Measurements from ENCODE around the gene MTG2.
"Not testable (repeated sequence)": the region's sequence is repeated elsewhere in the genome, so short reads cannot be mapped to it uniquely, and the experiment has no call there.

Gene MTG2

GRCh38 chr20:62146019-62146755 lies 36.6 kb upstream of the MTG2 start:
- no peak for DNase-seq (ENCODE audit: low spot score)

- no peak for DNase-seq (ENCODE audit: low spot score)
These were observed 35.7 kb upstream of the MTG2 start for GRCh38 chr20:62147125-62147524.

GRCh38 chr20:62147528-62147927 lies 35.3 kb upstream of the MTG2 start:
- DNase-seq (ENCODE audit: low spot score): no peak

- DNase-seq (ENCODE audit: low spot score): not testable (repeated sequence)
These were observed 34.4 kb upstream of the MTG2 start for GRCh38 chr20:62148383-62148782.

- no peak for DNase-seq (ENCODE audit: low spot score)
These were observed 33.9 kb upstream of the MTG2 start for GRCh38 chr20:62148908-62149314.

GRCh38 chr20:62149532-62150309 lies 33.1 kb upstream of the MTG2 start:
- DNase-seq (ENCODE audit: low spot score): peak; percentile 48

GRCh38 chr20:62150310-62150575 lies 32.6 kb upstream of the MTG2 start:
- DNase-seq (ENCODE audit: low spot score): no peak

- DNase-seq (ENCODE audit: low spot score): no peak
These were observed 31.6 kb upstream of the MTG2 start for GRCh38 chr20:62151225-62151624.

GRCh38 chr20:62151835-62152364 lies 30.9 kb upstream of the MTG2 start:
- no peak for DNase-seq (ENCODE audit: low spot score)

GRCh38 chr20:62155428-62156253 lies 27.2 kb upstream of the MTG2 start:
- no peak for DNase-seq (ENCODE audit: low spot score)

- no peak for DNase-seq (ENCODE audit: low spot score)
These were observed 26.6 kb upstream of the MTG2 start for GRCh38 chr20:62156254-62156556.

GRCh38 chr20:62156592-62157386 lies 26.0 kb upstream of the MTG2 start:
- peak; percentile 26 for DNase-seq (ENCODE audit: low spot score)

- DNase-seq (ENCODE audit: low spot score): no peak
These were observed 25.3 kb upstream of the MTG2 start for GRCh38 chr20:62157387-62158087.

GRCh38 chr20:62158088-62158400 lies 24.8 kb upstream of the MTG2 start:
- no peak for DNase-seq (ENCODE audit: low spot score)

- no peak for DNase-seq (ENCODE audit: low spot score)
These were observed 24.3 kb upstream of the MTG2 start for GRCh38 chr20:62158541-62158940.

- no peak for DNase-seq (ENCODE audit: low spot score)
These were observed 23.8 kb upstream of the MTG2 start for GRCh38 chr20:62159052-62159451.

GRCh38 chr20:62159839-62160238 lies 23.0 kb upstream of the MTG2 start:
- DNase-seq (ENCODE audit: low spot score): no peak

- DNase-seq (ENCODE audit: low spot score): no peak
These were observed 22.6 kb upstream of the MTG2 start for GRCh38 chr20:62160253-62160652.

- DNase-seq (ENCODE audit: low spot score): no peak
These were observed 22.0 kb upstream of the MTG2 start for GRCh38 chr20:62160876-62161275.

- DNase-seq (ENCODE audit: low spot score): no peak
These were observed 21.5 kb upstream of the MTG2 start for GRCh38 chr20:62161347-62161746.

GRCh38 chr20:62162765-62163484 lies 19.9 kb upstream of the MTG2 start:
- no peak for DNase-seq (ENCODE audit: low spot score)
